ENCODE data around the gene MACROD2.

MACROD2 gene

DNA sequence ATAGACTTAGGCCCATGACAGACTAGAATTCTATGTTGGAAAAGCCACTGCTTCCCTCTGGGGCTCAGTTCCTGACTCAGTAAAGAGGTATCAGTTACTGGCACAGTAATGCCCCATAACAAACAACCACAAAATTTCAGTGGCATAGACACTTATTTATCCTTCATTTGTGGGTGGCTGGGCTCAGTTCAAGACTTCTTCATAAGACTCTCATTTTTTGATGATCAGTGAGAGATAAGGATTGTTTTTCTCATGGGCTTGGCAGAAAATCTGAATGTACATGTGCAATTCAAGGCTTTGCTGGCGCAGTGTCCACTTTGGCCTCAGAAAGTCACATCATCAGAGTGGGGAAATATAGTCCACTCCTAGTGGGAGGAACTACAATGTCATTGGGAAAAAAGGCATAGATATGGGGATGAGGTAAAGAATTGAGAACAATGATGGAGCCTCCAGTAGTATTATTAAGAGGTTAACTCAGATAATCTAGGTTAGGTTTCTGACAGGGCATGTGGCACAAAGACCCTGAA lies 726.7 kb downstream of the MACROD2 start:
- CTCF ChIA-PET: interaction anchor here (1.8 kb wide), 1 partner anchor 11 kb away, joined by 5 read pairs; no protein-coding TSS in a partner anchor
- POLR2A ChIA-PET: no interaction called here

DNA sequence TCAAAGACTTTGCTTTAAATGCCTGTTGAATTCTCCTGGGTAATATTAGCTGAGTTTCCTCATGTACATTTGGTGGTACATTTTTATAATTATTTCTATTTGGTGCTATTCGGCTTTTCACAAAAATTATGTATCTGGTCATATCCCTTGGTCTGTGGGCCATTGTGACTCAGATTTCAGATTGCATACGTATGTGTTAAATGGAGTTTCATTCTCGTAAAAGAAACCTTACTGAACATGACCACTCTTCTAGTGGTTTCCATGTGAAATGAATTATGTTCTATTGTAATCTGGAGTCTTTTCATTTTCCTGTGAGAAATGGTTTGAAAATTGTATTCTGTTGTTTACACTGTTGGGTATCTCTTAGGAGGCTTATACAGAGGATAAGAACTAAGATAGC lies 728.3 kb downstream of the MACROD2 start:
- POLR2A ChIA-PET: no interaction called here
- TF ChIP-seq PRDM1 (tag by site-specific recombination; IDR thresholded peaks at IDR 0.05): no peak
- no peak for TF ChIP-seq ZNF416 (tag by site-specific recombination; IDR thresholded peaks at IDR 0.05)
- no peak for TF ChIP-seq ZNF302 (tag by site-specific recombination; IDR thresholded peaks at IDR 0.05; ENCODE audit: low read depth)
- no peak for TF ChIP-seq KLF16 (tag by site-specific recombination; IDR thresholded peaks at IDR 0.05)
- TF ChIP-seq, protein P1, sequence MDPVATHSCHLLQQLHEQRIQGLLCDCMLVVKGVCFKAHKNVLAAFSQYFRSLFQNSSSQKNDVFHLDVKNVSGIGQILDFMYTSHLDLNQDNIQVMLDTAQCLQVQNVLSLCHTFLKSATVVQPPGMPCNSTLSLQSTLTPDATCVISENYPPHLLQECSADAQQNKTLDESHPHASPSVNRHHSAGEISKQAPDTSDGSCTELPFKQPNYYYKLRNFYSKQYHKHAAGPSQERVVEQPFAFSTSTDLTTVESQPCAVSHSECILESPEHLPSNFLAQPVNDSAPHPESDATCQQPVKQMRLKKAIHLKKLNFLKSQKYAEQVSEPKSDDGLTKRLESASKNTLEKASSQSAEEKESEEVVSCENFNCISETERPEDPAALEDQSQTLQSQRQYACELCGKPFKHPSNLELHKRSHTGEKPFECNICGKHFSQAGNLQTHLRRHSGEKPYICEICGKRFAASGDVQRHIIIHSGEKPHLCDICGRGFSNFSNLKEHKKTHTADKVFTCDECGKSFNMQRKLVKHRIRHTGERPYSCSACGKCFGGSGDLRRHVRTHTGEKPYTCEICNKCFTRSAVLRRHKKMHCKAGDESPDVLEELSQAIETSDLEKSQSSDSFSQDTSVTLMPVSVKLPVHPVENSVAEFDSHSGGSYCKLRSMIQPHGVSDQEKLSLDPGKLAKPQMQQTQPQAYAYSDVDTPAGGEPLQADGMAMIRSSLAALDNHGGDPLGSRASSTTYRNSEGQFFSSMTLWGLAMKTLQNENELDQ (tag by site-specific recombination; IDR thresholded peaks at IDR 0.05; ENCODE audit: low read depth): no peak
- TF ChIP-seq ZNF707 (tag by site-specific recombination; IDR thresholded peaks at IDR 0.05): no peak
- TF ChIP-seq TCF7L2 (IDR thresholded peaks at IDR 0.05; ENCODE audit: borderline replicate concordance, low read depth, low read length): no peak
- Histone ChIP-seq H3K4me3 (ENCODE audit: low read depth, low read length) (no peak overlapping the region), H3K9me3 (ENCODE audit: control insufficient read depth, insufficient read depth, low read depth, low read length) (no peaks in the 10 kb centered on the region), H3K36me3 (ENCODE audit: control insufficient read depth in 2 of 2, insufficient read depth in 1 of 2, low read length in 2 of 2) (no peaks in the 10 kb centered on the region), H3K27ac (ENCODE audit: extremely low read depth, low read depth, low read length) (no peak overlapping the region), H3K4me1 (ENCODE audit: control insufficient read depth, insufficient read depth, low read length) (no peaks in the 10 kb centered on the region)
- CTCF ChIA-PET: interaction anchor here (1.8 kb wide), 1 partner anchor 13 kb away, joined by 5 read pairs; no protein-coding TSS in a partner anchor

More for the DNA sequence above, 726.7 kb downstream of the MACROD2 start:
- Histone ChIP-seq H3K27ac (ENCODE audit: extremely low read depth, low read depth, low read length) (no peak overlapping the region), H3K4me1 (ENCODE audit: control insufficient read depth, insufficient read depth, low read length) (no peaks in the 10 kb centered on the region), H3K9me3 (ENCODE audit: control insufficient read depth, insufficient read depth, low read depth, low read length) (no peaks in the 10 kb centered on the region), H3K36me3 (ENCODE audit: control insufficient read depth in 2 of 2, insufficient read depth in 1 of 2, low read length in 2 of 2) (no peaks in the 10 kb centered on the region), H3K4me3 (ENCODE audit: low read depth, low read length) (no peak overlapping the region)
- TF ChIP-seq YY2 (tag by site-specific recombination; IDR thresholded peaks at IDR 0.05) (no peak), ZNF16 (tag by site-specific recombination; IDR thresholded peaks at IDR 0.05; ENCODE audit: low read depth) (no peak), ZNF302 (tag by site-specific recombination; IDR thresholded peaks at IDR 0.05; ENCODE audit: low read depth) (no peak), ZNF292 (tag by site-specific recombination; IDR thresholded peaks at IDR 0.05; ENCODE audit: borderline replicate concordance, low read depth) (no peak), ZNF785 (tag by site-specific recombination; IDR thresholded peaks at IDR 0.05) (no peak), SCRT2 (tag by site-specific recombination; IDR thresholded peaks at IDR 0.05) (no peak), ZNF629 (tag by site-specific recombination; IDR thresholded peaks at IDR 0.05) (no peak)

DNA sequence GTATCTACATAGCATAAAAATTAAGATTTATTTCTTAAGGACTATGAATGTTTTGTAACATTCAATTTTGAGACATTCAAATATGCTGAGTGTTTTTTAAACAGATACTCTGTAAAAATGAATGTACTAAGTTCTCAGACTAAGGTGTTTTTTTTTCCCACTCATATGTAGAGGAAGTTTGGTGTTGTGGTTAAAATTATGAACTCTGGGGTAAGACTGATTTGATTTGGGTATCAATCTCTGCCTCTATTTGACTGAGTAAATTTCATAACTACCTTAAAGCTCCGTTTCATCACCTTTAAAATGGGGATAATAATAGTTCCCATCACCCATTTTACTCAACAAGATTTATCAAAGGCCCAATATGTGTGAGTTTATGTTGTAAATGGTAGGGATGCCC lies 728.7 kb downstream of the MACROD2 start:
- Histone ChIP-seq H3K27ac (ENCODE audit: extremely low read depth, low read depth, low read length) (no peak overlapping the region), H3K9me3 (ENCODE audit: control insufficient read depth, insufficient read depth, low read depth, low read length) (no peaks in the 10 kb centered on the region), H3K4me1 (ENCODE audit: control insufficient read depth, insufficient read depth, low read length) (no peaks in the 10 kb centered on the region), H3K4me3 (ENCODE audit: low read depth, low read length) (no peak overlapping the region), H3K36me3 (ENCODE audit: control insufficient read depth in 2 of 2, insufficient read depth in 1 of 2, low read length in 2 of 2) (no peaks in the 10 kb centered on the region)
- ChIA-PET POLR2A (no interaction called here), CTCF (interaction anchor here (1.8 kb wide), 1 partner anchor 13 kb away, joined by 5 read pairs; no protein-coding TSS in a partner anchor)
- no peak for TF ChIP-seq ZNF473 (tag by site-specific recombination; IDR thresholded peaks at IDR 0.05)
- TF ChIP-seq, protein P2, sequence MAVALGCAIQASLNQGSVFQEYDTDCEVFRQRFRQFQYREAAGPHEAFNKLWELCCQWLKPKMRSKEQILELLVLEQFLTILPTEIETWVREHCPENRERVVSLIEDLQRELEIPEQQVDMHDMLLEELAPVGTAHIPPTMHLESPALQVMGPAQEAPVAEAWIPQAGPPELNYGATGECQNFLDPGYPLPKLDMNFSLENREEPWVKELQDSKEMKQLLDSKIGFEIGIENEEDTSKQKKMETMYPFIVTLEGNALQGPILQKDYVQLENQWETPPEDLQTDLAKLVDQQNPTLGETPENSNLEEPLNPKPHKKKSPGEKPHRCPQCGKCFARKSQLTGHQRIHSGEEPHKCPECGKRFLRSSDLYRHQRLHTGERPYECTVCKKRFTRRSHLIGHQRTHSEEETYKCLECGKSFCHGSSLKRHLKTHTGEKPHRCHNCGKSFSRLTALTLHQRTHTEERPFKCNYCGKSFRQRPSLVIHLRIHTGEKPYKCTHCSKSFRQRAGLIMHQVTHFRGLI (tag by site-specific recombination; IDR thresholded peaks at IDR 0.05): no peak
- no peak for TF ChIP-seq ZNF138 (tag by site-specific recombination; IDR thresholded peaks at IDR 0.05; ENCODE audit: borderline replicate concordance)
- TF ChIP-seq ZNF155 (tag by site-specific recombination; IDR thresholded peaks at IDR 0.05): no peak
- no peak for TF ChIP-seq ZNF202 (tag by site-specific recombination; IDR thresholded peaks at IDR 0.05; ENCODE audit: borderline replicate concordance)
- TF ChIP-seq ZNF2 (tag by site-specific recombination; IDR thresholded peaks at IDR 0.05): no peak
- TF ChIP-seq ZNF394 (tag by site-specific recombination; IDR thresholded peaks at IDR 0.05; ENCODE audit: borderline replicate concordance): no peak
- no peak for TF ChIP-seq ZFP69B (tag by site-specific recombination; IDR thresholded peaks at IDR 0.05)
- TF ChIP-seq ZNF792 (tag by site-specific recombination; IDR thresholded peaks at IDR 0.05): no peak
- no peak for TF ChIP-seq GLIS2 (tag by site-specific recombination; IDR thresholded peaks at IDR 0.05)
- TF ChIP-seq MYNN (tag by site-specific recombination; IDR thresholded peaks at IDR 0.05; ENCODE audit: borderline replicate concordance): no peak
- no peak for TF ChIP-seq ZNF423 (tag by site-specific recombination; IDR thresholded peaks at IDR 0.05)
- no peak for TF ChIP-seq ZNF747 (tag by site-specific recombination; IDR thresholded peaks at IDR 0.05)
